Memory B cell (primary cell): ENCODE measurements around the gene DNAJC3.
"Not testable (repeated sequence)": the region's sequence is repeated elsewhere in the genome, so short reads cannot be mapped to it uniquely, and the experiment has no call there.

Experiments
- ATAC-seq: fragments of 150-1000 bp; cut with Tn5 transposase; 2 replicates; pipeline ENCODE4 v1.10.0; 2021; ENCODE audit warnings: low read depth, mild to moderate bottlenecking, moderate library complexity
- DNase-seq, 2 donors: peaks; one replicate each; pipeline ENCODE4 v3.0.0; 2022; ENCODE audit warnings: low spot score in 2 of 2
- H3K27ac Mint-ChIP-seq: one replicate; pipeline ENCODE4 v1.8.0; 2022; ENCODE audit warnings: mild to moderate bottlenecking, moderate library complexity, mixed read lengths
- H3K27me3 Mint-ChIP-seq: one replicate; pipeline ENCODE4 v1.8.0; 2022; ENCODE audit warnings: mixed read lengths
- H3K36me3 Mint-ChIP-seq: one replicate; pipeline ENCODE4 v1.8.0; 2022; ENCODE audit warnings: mild to moderate bottlenecking, mixed read lengths
- H3K4me1 Mint-ChIP-seq: one replicate; pipeline ENCODE4 v1.8.0; 2022; ENCODE audit warnings: mixed read lengths
- H3K4me3 Mint-ChIP-seq: one replicate; pipeline ENCODE4 v1.8.0; 2022; ENCODE audit warnings: mild to moderate bottlenecking, moderate library complexity, mixed read lengths
- H3K9me3 Mint-ChIP-seq: one replicate; pipeline ENCODE4 v1.8.0; 2022; ENCODE audit warnings: mixed read lengths

Gene DNAJC3

DNA sequence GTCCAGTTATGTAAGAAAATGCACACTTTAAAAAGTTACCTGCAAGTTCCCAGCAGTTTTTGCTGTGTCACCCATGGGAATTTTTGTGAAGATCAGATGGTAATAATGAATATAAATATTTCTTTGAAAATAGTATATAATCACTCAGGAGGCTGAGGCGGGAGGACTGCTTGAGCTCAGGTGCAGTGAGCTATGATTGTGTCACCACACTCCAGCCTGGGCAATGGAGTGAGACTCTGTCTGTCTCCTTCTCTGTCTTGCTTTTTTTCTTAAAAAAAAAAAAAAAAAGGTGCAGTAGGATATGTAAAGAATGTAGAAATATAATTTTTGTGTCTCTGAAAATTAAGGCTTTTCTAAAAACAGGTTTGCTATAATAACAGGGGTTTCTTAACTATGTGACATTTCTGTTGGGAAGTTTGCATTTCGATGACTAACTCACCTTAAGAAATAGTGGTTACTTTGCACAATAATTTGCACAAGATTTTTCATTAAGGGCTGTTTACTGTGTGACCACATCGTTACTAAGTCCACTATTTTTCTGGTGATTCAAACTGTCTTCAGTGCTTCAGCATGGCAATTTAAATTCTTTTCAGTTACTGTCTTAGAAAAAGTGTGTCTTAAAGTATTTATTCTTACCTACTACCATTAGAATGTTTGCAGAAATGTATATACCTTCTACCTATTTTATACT is 37.3 kb downstream of the DNAJC3 start:
- DNase-seq, result no peak
- Mint-ChIP-seq H3K4me1 (peaks cover 2% of the 10 kb centered on the region), H3K27ac (no peak overlapping the region), H3K4me3 (no peak overlapping the region), H3K36me3 (peaks cover 31% of the 10 kb centered on the region), H3K9me3 (no peaks in the 10 kb centered on the region), H3K27me3 (no peaks in the 10 kb centered on the region)
- ATAC-seq, result no peak

- H3K9me3 Mint-ChIP-seq, result no peaks in the 10 kb centered on the region
- H3K27ac Mint-ChIP-seq, result no peak overlapping the region
- DNase-seq, result no peak
- no peak overlapping the region for H3K4me3 Mint-ChIP-seq
- no peak for ATAC-seq
- H3K27me3 Mint-ChIP-seq, result no peaks in the 10 kb centered on the region
- peaks cover 2% of the 10 kb centered on the region for H3K4me1 Mint-ChIP-seq
- H3K36me3 Mint-ChIP-seq, result peaks cover 24% of the 10 kb centered on the region
Observed at GRCh38 chr13:95716231-95716630, 39.3 kb downstream of the DNAJC3 start.

- no peak overlapping the region for H3K4me3 Mint-ChIP-seq
Observed at GRCh38 chr13:95722241-95722640, 45.3 kb downstream of the DNAJC3 start.

DNA sequence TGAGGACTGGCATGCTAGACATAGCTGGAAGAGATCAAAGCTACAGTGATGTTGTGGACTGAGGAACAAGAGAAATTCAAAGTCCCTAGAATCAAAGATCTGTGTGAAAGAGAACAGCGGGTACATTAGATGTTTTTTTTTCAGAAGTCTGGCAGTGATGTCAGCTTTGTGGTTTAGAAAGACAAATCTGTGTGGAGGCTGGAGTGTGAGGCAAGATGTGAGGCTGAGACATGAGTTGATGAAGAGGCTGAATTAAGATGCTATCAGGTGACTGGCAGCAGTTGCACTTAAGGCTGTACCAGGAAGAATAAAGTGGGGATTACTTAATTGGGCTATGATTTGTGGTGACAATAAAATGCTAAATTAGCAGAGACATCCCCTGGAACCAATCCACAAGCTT is 46.5 kb downstream of the DNAJC3 start:
- no peaks in the 10 kb centered on the region for H3K9me3 Mint-ChIP-seq
- H3K36me3 Mint-ChIP-seq, result peaks cover 29% of the 10 kb centered on the region
- H3K4me1 Mint-ChIP-seq, result peaks cover 9% of the 10 kb centered on the region
- DNase-seq (no peak), ATAC-seq (no peak)
- H3K4me3 Mint-ChIP-seq, result no peak overlapping the region
- H3K27ac Mint-ChIP-seq, result peak overlapping the region; percentile 17
- no peaks in the 10 kb centered on the region for H3K27me3 Mint-ChIP-seq

More at GRCh38 chr13:95722241-95722640, 45.3 kb downstream of the DNAJC3 start:
- DNase-seq (no peak), ATAC-seq (no peak)
- Mint-ChIP-seq H3K36me3 (peaks cover 24% of the 10 kb centered on the region), H3K27me3 (no peaks in the 10 kb centered on the region), H3K27ac (no peak overlapping the region), H3K9me3 (no peaks in the 10 kb centered on the region), H3K4me1 (peaks cover 9% of the 10 kb centered on the region)

- Mint-ChIP-seq H3K36me3 (peaks cover 31% of the 10 kb centered on the region), H3K9me3 (peaks cover 1% of the 10 kb centered on the region), H3K27me3 (no peaks in the 10 kb centered on the region), H3K27ac (no peak overlapping the region), H3K4me3 (no peak overlapping the region), H3K4me1 (peaks cover 8% of the 10 kb centered on the region)
- DNase-seq (no peak), ATAC-seq (no peak)
Observed at GRCh38 chr13:95724252-95724651, 47.3 kb downstream of the DNAJC3 start.

GRCh38 chr13:95726876-95727275 is 49.9 kb downstream of the DNAJC3 start:
- H3K4me3 Mint-ChIP-seq, result no peak overlapping the region
- H3K36me3 Mint-ChIP-seq, result peaks cover 54% of the 10 kb centered on the region
- no peaks in the 10 kb centered on the region for H3K27me3 Mint-ChIP-seq
- H3K4me1 Mint-ChIP-seq, result peaks cover 14% of the 10 kb centered on the region
- DNase-seq, result no peak
- H3K9me3 Mint-ChIP-seq, result peaks cover 12% of the 10 kb centered on the region
- H3K27ac Mint-ChIP-seq, result no peak overlapping the region
- ATAC-seq, result no peak

GRCh38 chr13:95728957-95729356 is 52.0 kb downstream of the DNAJC3 start:
- DNase-seq (no peak), ATAC-seq (no peak)
- Mint-ChIP-seq H3K36me3 (peaks cover 61% of the 10 kb centered on the region), H3K9me3 (peaks cover 18% of the 10 kb centered on the region), H3K4me1 (peaks cover 10% of the 10 kb centered on the region), H3K27ac (peak overlapping the region; percentile 42), H3K4me3 (no peak overlapping the region), H3K27me3 (no peaks in the 10 kb centered on the region)

- Mint-ChIP-seq H3K27me3 (no peaks in the 10 kb centered on the region), H3K4me1 (peaks cover 10% of the 10 kb centered on the region), H3K4me3 (no peak overlapping the region), H3K9me3 (peaks cover 20% of the 10 kb centered on the region), H3K36me3 (peaks cover 47% of the 10 kb centered on the region), H3K27ac (no peak overlapping the region)
- ATAC-seq (no peak), DNase-seq (no peak)
Observed at GRCh38 chr13:95734124-95734523, 57.2 kb downstream of the DNAJC3 start.

- H3K4me3 Mint-ChIP-seq, H3K27ac Mint-ChIP-seq, ATAC-seq, H3K27me3 Mint-ChIP-seq, H3K9me3 Mint-ChIP-seq, DNase-seq: not testable (repeated sequence)
- peaks cover 13% of the 10 kb centered on the region for H3K36me3 Mint-ChIP-seq
- peaks cover 20% of the 10 kb centered on the region for H3K4me1 Mint-ChIP-seq
Observed at GRCh38 chr13:95740071-95740978, 63.4 kb downstream of the DNAJC3 start.

DNA sequence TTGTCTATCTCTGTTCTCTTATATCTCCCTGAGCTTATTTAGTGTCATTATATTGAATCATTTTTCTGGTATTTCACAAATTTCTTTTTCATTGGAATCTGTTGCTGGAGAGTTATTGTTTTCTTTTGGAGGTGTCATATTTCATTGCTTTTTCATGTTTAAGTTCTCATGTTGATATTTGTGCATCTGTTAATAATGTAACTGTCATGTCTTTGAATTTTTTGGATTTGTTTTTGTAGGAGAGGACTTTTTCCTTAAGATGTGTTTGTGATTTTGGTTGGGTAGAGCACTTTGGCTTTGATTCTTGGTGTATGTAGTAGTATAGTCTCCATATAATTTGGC is 64.0 kb downstream of the DNAJC3 start:
- peaks cover 5% of the 10 kb centered on the region for H3K9me3 Mint-ChIP-seq
- ATAC-seq (no peak), DNase-seq (no peak)
- H3K27me3 Mint-ChIP-seq, result no peaks in the 10 kb centered on the region
- no peak overlapping the region for H3K4me3 Mint-ChIP-seq
- H3K27ac Mint-ChIP-seq, result no peak overlapping the region
- peaks cover 14% of the 10 kb centered on the region for H3K36me3 Mint-ChIP-seq
- peaks cover 21% of the 10 kb centered on the region for H3K4me1 Mint-ChIP-seq

- Mint-ChIP-seq H3K27ac (no peak overlapping the region), H3K36me3 (peaks cover 16% of the 10 kb centered on the region), H3K9me3 (peaks cover 5% of the 10 kb centered on the region), H3K4me3 (no peak overlapping the region), H3K27me3 (no peaks in the 10 kb centered on the region), H3K4me1 (peaks cover 21% of the 10 kb centered on the region)
- DNase-seq (no peak), ATAC-seq (no peak)
Observed at GRCh38 chr13:95741584-95742563, 64.9 kb downstream of the DNAJC3 start.

GRCh38 chr13:95743192-95743591 is 66.3 kb downstream of the DNAJC3 start:
- Mint-ChIP-seq H3K27me3 (no peaks in the 10 kb centered on the region), H3K4me1 (peaks cover 23% of the 10 kb centered on the region), H3K9me3 (peaks cover 5% of the 10 kb centered on the region), H3K27ac (no peak overlapping the region), H3K36me3 (peaks cover 22% of the 10 kb centered on the region), H3K4me3 (no peak overlapping the region)
- ATAC-seq (no peak), DNase-seq (no peak)

- H3K4me1 Mint-ChIP-seq, result peaks cover 21% of the 10 kb centered on the region
- no peaks in the 10 kb centered on the region for H3K27me3 Mint-ChIP-seq
- no peak for DNase-seq
- H3K36me3 Mint-ChIP-seq, result peaks cover 21% of the 10 kb centered on the region
- H3K9me3 Mint-ChIP-seq, result peaks cover 4% of the 10 kb centered on the region
- no peak overlapping the region for H3K4me3 Mint-ChIP-seq
- no peak overlapping the region for H3K27ac Mint-ChIP-seq
- ATAC-seq, result no peak
Observed at GRCh38 chr13:95745289-95745688, 68.3 kb downstream of the DNAJC3 start.

GRCh38 chr13:95745752-95746151 is 68.8 kb downstream of the DNAJC3 start:
- H3K27ac Mint-ChIP-seq, result no peak overlapping the region
- no peaks in the 10 kb centered on the region for H3K27me3 Mint-ChIP-seq
- ATAC-seq (no peak), DNase-seq (no peak)
- H3K4me3 Mint-ChIP-seq, result no peak overlapping the region
- peaks cover 4% of the 10 kb centered on the region for H3K9me3 Mint-ChIP-seq
- H3K36me3 Mint-ChIP-seq, result peaks cover 19% of the 10 kb centered on the region
- peaks cover 21% of the 10 kb centered on the region for H3K4me1 Mint-ChIP-seq
